ENCODE measurements around the gene TEX35.

GRCh38 chr1:178551940-178552339 is 39.0 kb downstream of the TEX35 start:
- TF ChIP-seq REST (IDR thresholded peaks at IDR 0.05; ENCODE audit: insufficient read depth in 1 of 2, low read depth in 2 of 2, low read length in 2 of 2) (no peak), POLR2AphosphoS5 (IDR thresholded peaks at IDR 0.05; ENCODE audit: low read depth, low read length) (no peak)
